GM23248 (cell line): Measurements from ENCODE around the gene GAS7.

Experiments
- EZH2 ChIP-seq: fragments of 200-600 bp; sonication (generic); IDR thresholded peaks from 2 replicates; pipeline ENCODE4 v1.6.1; 2018; ENCODE audit warnings: antibody characterized with exemption, mild to moderate bottlenecking; ENCODE audit not compliant: insufficient read depth, poor library complexity, severe bottlenecking
- EZH2phosphoT487 ChIP-seq: fragments of 200-600 bp; sonication (generic); IDR thresholded peaks from 2 replicates; pipeline ENCODE4 v1.6.1; 2018; ENCODE audit warnings: antibody characterized with exemption, moderate library complexity, mild to moderate bottlenecking, low read depth; ENCODE audit not compliant: insufficient read depth

GRCh38 chr17:10130677-10131076 lies 67.7 kb downstream of the GAS7 start:
- no peak for TF ChIP-seq EZH2
- TF ChIP-seq EZH2phosphoT487: no peak
